HG02938 (cell line): Measurements from ENCODE around the gene CHD9.

Experiments
- ATAC-seq: cut with Tn5 transposase; IDR thresholded peaks from one replicate; pipeline ENCODE4 v1.9.1; 2021; ENCODE audit warnings: mild to moderate bottlenecking, moderate library complexity; ENCODE audit not compliant: unreplicated experiment

The CHD9 gene

GRCh38 chr16:53090591-53091411 is 36.0 kb downstream of the CHD9 start:
- peak; percentile 43 for ATAC-seq

- ATAC-seq: peak; percentile 37
Observed at GRCh38 chr16:53091466-53092211, 36.8 kb downstream of the CHD9 start.

DNA sequence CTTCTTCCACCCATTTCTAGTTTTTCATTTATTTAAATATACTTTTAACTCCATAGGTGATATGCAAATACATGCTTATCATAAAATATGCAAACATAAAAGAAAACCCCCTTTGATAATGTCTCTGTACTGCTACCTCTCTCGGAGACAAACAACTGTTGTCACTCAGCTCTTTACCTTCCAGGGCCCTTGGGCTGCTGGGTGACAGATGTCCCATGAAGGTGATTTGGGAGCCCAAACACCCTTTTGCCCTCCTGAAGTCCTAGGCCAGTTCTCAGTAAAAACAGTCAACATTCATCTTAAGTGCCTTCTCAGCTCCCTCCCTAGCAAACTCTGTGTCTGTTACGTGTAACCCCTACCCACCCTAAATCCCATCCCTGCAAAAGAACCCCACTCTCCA is 37.5 kb downstream of the CHD9 start:
- no peak for ATAC-seq

DNA sequence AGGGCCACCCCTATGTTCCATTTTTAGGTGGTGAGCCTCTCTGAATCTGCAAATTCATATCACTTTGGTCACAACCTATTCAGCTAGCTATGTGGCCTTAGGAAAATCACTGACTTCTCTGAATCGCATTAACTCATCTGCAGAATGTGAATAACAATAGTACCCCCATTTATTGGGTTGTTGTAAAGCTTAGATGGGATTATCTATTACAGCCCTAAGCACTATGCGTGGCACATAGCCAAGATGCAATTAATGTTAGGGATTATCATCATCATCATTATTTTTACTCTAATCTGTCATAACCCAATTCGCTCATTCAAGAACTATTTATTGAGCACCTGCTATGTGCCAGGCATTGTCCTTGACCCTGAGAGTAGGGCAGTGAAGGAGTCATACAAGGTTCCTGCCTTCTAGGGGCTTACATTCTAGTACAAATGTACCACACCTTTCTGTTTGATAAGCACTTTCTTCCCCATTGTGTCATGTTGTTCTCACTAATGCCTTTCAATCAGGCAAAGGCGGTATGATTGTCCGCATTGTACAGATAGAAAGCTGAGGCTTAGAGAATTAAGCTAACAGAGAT is 38.5 kb downstream of the CHD9 start:
- no peak for ATAC-seq

DNA sequence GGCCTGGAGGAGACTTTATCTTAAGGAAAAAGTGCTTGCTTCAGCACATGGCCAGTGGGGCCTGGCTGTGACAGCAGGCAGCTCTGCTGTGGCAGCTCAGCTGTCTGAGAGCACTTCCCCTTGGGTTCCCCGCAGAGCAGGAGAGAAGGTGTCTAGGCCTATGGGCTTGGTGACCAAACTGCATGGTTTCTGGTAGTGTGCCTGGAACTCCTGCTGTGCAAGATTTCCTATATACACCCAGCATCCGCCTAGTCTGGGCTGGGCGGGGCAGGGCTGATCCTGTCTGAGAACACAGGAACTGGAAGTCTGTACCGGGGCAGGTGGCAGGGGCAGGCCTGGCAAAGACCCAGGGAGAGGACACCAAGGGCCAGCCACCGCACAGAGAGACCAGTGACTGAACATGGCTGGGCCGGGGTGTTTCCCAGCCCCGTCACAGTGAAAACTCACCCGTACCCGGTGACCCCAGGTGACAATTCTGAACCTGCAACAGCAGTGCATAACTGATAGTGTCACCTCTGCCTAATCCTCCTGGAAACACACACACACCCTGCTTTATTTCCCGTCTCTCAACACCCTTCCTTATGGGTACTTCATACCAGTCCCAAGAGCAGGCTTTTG is 39.3 kb downstream of the CHD9 start:
- ATAC-seq: peak; percentile 38

DNA sequence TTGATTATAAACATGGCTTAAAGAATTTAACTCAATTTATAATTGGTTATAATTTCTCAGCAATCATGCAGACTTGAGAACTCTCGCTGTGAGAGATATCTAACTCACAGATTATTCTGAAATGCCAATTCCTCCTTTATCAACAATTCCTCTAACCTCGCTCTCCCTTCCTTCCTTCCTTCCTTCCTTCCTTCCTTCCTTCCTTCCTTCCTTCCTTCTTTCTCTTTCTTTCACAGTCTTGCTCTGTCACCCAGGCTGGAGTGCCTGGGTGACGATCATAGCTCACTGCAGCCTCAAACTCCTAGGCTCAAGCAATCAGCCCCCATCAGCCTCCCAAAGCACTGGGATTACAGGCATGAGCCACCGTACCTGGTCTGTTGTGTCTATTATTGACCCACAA is 42.4 kb downstream of the CHD9 start:
- no peak for ATAC-seq

DNA sequence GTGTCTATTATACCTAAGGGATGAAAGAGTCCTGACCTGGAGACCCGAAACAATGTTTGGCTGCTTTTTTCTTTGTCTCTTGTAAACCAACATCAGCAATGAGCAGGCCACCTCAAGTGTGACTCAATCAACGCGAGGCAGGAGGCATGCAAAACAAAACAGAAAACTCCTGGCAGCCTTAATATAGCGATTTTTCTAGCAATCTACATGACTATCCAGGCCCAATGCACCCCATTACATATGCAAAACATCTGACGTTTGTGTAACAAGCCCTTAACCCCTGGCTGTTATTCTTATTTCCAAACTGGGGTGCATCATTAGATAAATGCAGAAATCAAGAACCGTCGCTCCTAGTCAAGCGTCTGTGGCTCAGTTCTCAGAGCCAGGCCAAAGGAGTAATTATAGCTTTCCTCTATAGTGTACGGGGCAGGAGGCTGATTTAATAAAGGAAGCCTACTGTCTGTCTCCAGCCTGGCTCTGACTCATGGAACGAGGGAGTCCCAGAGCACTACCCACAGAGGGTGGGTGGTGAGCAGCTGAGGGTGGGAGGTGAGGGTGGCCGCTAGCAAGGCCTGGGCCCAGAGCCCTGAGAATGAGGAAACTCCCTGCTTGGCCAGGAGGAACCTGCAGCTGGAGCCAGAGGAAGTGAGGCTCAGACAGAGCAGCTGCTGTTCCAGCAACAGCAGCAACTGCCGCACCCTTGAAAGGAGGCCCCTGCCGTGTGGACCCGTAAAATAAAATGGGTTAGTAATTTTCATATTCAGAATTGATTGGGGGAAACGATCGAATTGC is 43.9 kb downstream of the CHD9 start:
- ATAC-seq: peak; percentile 66

DNA sequence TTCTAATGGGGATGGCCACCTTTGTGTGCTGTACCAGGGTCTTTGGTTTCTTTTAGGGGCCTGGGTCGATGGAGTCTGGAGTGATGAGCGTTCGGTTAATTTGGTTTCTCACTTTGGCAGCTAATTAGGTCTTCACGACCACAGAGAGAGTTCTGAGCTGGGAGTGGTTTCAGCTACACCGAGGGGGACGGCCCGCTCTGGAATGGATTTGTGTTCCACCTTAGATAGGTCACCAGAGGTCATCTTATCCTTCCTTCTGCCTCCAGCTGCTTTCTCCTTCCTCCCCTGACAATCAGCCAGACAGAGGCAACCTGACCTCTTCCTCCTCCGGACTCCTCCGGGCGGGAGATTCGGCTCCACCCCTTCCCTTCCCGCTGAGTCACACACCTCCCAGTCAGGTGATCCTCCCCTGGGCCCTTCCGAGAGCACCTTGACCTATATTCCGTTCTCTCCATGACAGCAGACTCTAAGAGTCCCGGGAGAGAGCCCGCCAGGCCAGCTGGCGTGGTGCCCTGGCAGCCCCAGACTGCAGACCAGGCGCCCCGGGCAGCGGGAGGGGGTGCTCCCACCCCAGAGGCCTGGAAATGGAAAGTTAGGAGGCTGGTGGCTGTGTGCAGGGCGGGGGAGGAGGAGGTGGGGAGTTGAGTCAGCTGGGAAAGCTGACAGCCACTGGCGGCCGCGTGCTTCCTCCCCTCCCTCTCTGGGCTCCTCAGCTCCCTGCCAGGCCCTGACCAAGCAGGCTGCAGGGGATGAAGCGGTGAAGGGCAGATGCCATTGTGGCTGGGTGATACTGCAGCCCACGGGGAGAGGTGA is 44.7 kb downstream of the CHD9 start:
- ATAC-seq: peak; percentile 50

- no peak for ATAC-seq
Observed at GRCh38 chr16:53100131-53100748, 45.4 kb downstream of the CHD9 start.

- ATAC-seq: no peak
Observed at GRCh38 chr16:53100889-53101288, 46.1 kb downstream of the CHD9 start.

GRCh38 chr16:53103811-53104210 is 49.0 kb downstream of the CHD9 start:
- no peak for ATAC-seq

- no peak for ATAC-seq
Observed at GRCh38 chr16:53105565-53105964, 50.8 kb downstream of the CHD9 start.

GRCh38 chr16:53111078-53111791 is 56.4 kb downstream of the CHD9 start:
- ATAC-seq: no peak

DNA sequence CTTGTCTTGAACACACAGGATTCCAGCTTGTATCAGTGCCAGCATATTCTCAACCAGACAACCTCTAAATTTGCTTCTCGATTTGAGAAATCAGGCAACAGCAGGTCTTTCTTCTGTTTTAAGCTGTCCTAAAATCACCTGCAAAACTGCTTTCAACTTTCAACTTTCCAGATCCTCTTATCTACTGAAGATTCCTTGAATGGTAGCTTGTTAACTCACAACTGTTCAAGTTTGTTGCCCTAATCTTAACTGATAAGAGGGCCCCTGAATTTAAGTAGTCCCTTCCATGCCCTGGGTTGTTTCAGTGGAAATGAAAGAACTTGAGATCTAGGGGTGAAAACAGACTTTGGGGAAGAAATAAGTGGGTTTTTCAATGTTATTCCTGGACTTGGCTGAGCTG is 57.2 kb downstream of the CHD9 start:
- no peak for ATAC-seq

DNA sequence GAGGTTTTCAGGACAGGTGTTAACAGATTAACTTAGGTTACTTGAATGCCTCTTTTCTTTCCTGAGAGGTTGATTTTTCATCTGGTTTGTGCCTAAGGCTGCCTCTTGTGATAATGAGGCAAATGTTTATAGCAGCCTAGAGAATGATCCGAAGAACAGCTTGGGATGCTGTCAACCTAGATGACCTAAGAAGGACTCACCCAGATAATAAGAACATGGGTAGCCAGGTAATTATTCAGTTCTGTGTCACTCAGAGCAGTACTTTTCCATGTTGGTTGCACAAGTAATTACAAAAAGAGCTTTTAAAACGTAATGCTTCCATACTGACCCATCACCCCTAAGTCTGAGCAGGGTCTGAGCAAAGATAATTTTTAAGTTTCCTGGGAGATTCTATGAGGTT is 60.3 kb downstream of the CHD9 start:
- ATAC-seq: no peak

- ATAC-seq: no peak
Observed at GRCh38 chr16:53115773-53116172, 61.0 kb downstream of the CHD9 start.

DNA sequence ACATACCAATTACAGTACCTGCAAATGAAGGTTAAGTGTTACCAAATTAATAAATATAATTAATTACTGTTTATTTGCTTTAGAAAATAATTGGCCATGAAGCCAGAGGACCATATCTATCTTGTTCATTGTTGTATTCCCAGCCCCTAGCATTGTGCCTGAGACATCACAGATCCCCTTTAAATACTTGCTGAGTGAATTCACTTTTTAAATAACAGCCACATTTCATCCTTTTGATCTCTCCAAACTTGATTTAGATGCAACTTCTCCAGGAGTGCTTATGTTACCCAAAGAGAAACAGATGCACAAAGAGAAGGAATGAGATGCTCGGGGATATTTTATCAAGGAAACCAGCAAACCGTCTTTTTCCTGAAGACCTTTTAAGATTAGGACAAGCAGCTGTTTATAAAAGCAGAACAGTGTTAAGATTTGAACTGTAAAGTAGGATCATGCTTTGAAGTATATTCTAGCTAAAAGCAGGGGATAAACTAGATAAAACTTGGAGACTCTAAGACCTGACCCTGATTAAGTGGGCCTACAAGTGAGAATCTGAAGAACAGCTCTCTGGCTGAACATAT is 66.3 kb downstream of the CHD9 start:
- ATAC-seq: no peak

- no peak for ATAC-seq
Observed at GRCh38 chr16:53121661-53122060, 66.9 kb downstream of the CHD9 start.
